Testis (tissue), 3 donors: Measurements from ENCODE around the gene INSR. TPM values are rescaled to one million over a fixed set of nuclear protein-coding genes. Genes with fewer than 3 reads are reported as not detected.
A peak's percentile ranks its signal among the peaks of the same experiment; 100 is the strongest.

Experiments used
- DNase-seq: peaks from one replicate; pipeline ENCODE4 v3.0.0-alpha.2; 2019
- H3K27ac ChIP-seq, 2 donors: fragments of 200-600 bp; sonication (generic); one replicate each; pipeline ENCODE4 v1.5.1; 2019
- H3K27me3 ChIP-seq: fragments of 200-600 bp; sonication (generic); one replicate; pipeline ENCODE4 v1.5.1; 2019
- H3K36me3 ChIP-seq: fragments of 200-600 bp; sonication (generic); one replicate; pipeline ENCODE4 v1.5.1; 2017; ENCODE audit warnings: low read depth; ENCODE audit errors: missing control alignments
- H3K4me1 ChIP-seq: fragments of 200-600 bp; sonication (generic); one replicate; pipeline ENCODE4 v1.5.1; 2019
- H3K4me3 ChIP-seq, 2 donors: fragments of 200-600 bp; sonication (generic); one replicate each; pipeline ENCODE4 v1.5.1; 2017 to 2019
- H3K9me3 ChIP-seq: fragments of 200-600 bp; sonication (generic); one replicate; pipeline ENCODE4 v1.5.1; 2017
- POLR2A ChIP-seq: fragments of 450-650 bp; IDR thresholded peaks from one replicate; pipeline ENCODE4 v1.6.1; 2017; ENCODE audit warnings: antibody characterized with exemption, mild to moderate bottlenecking, moderate library complexity
- WGBS, 2 donors: methylation state at CpG; one replicate each; pipeline ENCODE4 v1.1.5; 2018; 5-methylcytosine and 5-hydroxymethylcytosine counted together
- intact Hi-C: fragments of 100-400 bp; cut with DNase I; formaldehyde crosslinking; loops from one replicate; pipeline ENCODE4 v1.15.1; 2023; ENCODE audit warnings: low total_unique reads
- polyA plus RNA-seq: library from polyadenylated mRNA; stranded (reverse); fragments of 350-450 nt; fragmentation: Illumina TruSeq; extraction: RNeasy Lipid Tissue Mini Kit (QIAGEN cat#74804); gene quantifications from one replicate; pipeline ENCODE4 v1.2.3, GENCODE V29; 2014; ENCODE audit warnings: low read depth, low replicate concordance; ENCODE audit not compliant: insufficient read depth
- total RNA-seq, 2 donors: library from RNA; depleted of rRNA; stranded (reverse); fragments of >200 nt; gene quantifications; one replicate each; pipeline ENCODE4 v1.2.3, GENCODE V29; 2016
- TF ChIP-seq, protein P1 (sequence below), 3 experiments: fragments of 450-650 bp in 2 of 3; fragments of 200-600 bp in 1 of 3; sonication (generic) in 1 of 3; IDR thresholded peaks; one replicate each; pipeline ENCODE4 v1.5.1; 2016 to 2019; ENCODE audit warnings: antibody characterized with exemption in 3 of 3, mild to moderate bottlenecking in 2 of 3, moderate library complexity in 1 of 3

Gene INSR
- total and polyA plus RNA-seq, 3 donors from 2014 or later = 9.3 to 96.5 (median 85.1) TPM

DNA sequence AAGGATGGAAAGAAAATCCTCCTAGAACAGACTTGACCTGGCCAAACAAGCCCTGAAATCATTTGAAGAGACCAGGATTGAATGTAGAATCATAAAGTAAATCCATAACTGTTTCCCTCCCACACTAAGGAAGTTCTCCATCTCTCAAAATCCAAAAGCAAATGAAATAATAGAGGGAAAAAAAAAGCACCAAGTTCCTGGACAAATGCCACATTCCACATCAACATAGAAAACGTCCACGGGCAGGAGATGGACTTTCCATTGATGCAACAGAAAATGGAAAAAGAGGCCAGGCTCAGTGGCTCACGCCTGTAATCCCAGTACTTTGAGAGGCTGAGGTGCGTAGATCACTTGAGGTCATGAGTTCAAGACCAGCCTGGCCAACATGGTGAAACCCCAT, 56.2 kb downstream of the INSR start:
- H3K36me3 ChIP-seq = no peaks in the 10 kb centered on the region
- H3K27ac ChIP-seq = no peak overlapping the region
- H3K4me3 ChIP-seq = no peak overlapping the region
- DNase-seq = no peak
- intact Hi-C loops = no loop called here
- H3K4me1 ChIP-seq = no peaks in the 10 kb centered on the region
- TF ChIP-seq, protein P1, sequence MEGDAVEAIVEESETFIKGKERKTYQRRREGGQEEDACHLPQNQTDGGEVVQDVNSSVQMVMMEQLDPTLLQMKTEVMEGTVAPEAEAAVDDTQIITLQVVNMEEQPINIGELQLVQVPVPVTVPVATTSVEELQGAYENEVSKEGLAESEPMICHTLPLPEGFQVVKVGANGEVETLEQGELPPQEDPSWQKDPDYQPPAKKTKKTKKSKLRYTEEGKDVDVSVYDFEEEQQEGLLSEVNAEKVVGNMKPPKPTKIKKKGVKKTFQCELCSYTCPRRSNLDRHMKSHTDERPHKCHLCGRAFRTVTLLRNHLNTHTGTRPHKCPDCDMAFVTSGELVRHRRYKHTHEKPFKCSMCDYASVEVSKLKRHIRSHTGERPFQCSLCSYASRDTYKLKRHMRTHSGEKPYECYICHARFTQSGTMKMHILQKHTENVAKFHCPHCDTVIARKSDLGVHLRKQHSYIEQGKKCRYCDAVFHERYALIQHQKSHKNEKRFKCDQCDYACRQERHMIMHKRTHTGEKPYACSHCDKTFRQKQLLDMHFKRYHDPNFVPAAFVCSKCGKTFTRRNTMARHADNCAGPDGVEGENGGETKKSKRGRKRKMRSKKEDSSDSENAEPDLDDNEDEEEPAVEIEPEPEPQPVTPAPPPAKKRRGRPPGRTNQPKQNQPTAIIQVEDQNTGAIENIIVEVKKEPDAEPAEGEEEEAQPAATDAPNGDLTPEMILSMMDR (IDR thresholded peaks at IDR 0.05) = no peak
- no peak for TF ChIP-seq POLR2A
- H3K9me3 ChIP-seq = no peaks in the 10 kb centered on the region
- 49 to 60% methylated on average over 4 of the region's 4 CpGs for WGBS, 2 donors
- H3K27me3 ChIP-seq = no peaks in the 10 kb centered on the region

DNA sequence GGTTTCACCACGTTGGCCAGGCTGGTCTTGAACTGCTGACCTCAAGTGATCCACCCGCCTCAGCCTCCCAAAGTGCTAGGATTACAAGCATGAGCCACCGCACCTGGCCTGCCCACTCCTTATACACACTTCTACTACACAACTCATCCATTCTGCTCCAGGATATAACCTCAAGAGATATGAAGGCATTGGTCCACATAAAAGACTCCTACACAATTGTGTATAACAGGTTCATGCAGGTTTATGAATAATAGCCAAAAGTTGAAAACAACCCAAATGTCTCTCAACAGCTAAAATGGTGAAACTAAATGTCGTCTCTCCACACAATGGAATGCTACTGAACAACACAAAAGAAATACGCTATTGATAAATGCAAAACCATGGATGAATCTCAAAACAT, 58.1 kb downstream of the INSR start:
- TF ChIP-seq, protein P1 (IDR thresholded peaks at IDR 0.05) = no peak
- no peak for TF ChIP-seq POLR2A
- intact Hi-C loops = no loop called here
- WGBS, 2 donors = 64 to 67% methylated on average over 5 of the region's 5 CpGs
- Histone ChIP-seq H3K4me3 (no peak overlapping the region), H3K27me3 (no peaks in the 10 kb centered on the region), H3K27ac (no peak overlapping the region), H3K4me1 (no peaks in the 10 kb centered on the region), H3K36me3 (no peaks in the 10 kb centered on the region), H3K9me3 (no peaks in the 10 kb centered on the region)
- DNase-seq = no peak

GRCh38 chr19:7230826-7231225, 63.4 kb downstream of the INSR start:
- no peaks in the 10 kb centered on the region for H3K36me3 ChIP-seq
- WGBS, 2 donors = 26 to 37% methylated on average over 9 of the region's 9 CpGs
- H3K27ac ChIP-seq = peak overlapping the region in 1 of 2 donors; percentile 57
- no peak overlapping the region for H3K4me3 ChIP-seq
- H3K27me3 ChIP-seq = no peaks in the 10 kb centered on the region
- no peak for TF ChIP-seq POLR2A
- TF ChIP-seq, protein P1 (IDR thresholded peaks at IDR 0.05) = no peak
- DNase-seq = peak; percentile 87
- intact Hi-C loops = no loop called here
- H3K9me3 ChIP-seq = no peaks in the 10 kb centered on the region
- H3K4me1 ChIP-seq = peaks cover 29% of the 10 kb centered on the region

DNA sequence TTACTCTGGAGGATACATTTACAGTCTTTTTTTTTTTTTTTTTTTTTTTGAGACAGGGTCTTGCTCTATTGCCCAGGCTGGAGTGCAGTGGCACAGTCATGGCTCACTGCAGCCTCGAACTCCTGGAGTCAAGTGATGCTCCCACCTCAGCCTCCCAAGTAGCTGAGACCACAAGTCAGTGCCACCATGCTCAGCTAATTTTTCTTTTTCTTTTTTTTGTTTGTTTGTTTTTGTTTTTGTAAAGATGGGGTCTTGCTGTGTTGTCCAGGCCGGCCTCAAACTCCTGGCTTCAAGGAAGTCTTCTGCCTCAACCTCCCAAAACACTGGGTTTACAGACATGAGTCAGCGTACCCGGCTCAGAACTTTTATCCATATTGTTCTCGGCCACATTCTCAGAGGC, 64.5 kb downstream of the INSR start:
- TF ChIP-seq, protein P1 (IDR thresholded peaks at IDR 0.05) = no peak
- TF ChIP-seq POLR2A = no peak
- Histone ChIP-seq H3K9me3 (no peaks in the 10 kb centered on the region), H3K4me3 (no peak overlapping the region), H3K27ac (peak overlapping the region in 1 of 2 donors; percentile 57), H3K36me3 (no peaks in the 10 kb centered on the region), H3K27me3 (no peaks in the 10 kb centered on the region), H3K4me1 (peaks cover 29% of the 10 kb centered on the region)
- 91 to 95% methylated on average over 5 of the region's 5 CpGs for WGBS, 2 donors
- no peak for DNase-seq
- intact Hi-C loops = no loop called here

DNA sequence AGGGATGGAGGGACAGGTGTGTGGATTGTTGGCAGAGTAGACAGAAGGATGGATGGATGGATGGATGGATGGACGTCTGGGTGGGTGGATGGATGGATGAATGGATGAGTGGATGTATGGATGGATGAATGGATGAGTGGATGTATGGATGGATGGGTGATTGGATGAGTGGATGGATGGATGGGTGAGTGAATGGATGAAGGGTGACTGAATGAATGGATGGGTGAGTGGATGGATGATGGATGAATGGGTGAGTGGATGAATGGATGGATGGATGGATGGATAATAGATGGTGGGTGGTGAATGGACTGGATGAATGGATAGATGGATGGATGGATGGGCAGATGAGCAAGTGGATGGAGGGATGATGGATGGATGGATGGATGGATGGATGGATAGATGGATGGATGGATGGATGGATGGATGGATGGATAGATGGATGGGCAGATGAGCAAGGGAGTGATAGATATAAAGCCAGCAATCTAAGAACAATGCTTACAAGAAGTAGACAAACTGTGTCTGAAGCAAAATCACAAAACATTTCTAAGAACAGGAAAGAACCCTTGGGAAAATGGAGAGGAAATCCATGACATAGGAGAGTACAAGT, 65.2 kb downstream of the INSR start:
- Histone ChIP-seq H3K36me3 (no peaks in the 10 kb centered on the region), H3K4me3 (no peak overlapping the region), H3K9me3 (no peaks in the 10 kb centered on the region), H3K27ac (peak overlapping the region in 1 of 2 donors; percentile 17), H3K4me1 (peaks cover 32% of the 10 kb centered on the region), H3K27me3 (no peaks in the 10 kb centered on the region)
- intact Hi-C loops = no loop called here
- no peak for DNase-seq
- TF ChIP-seq POLR2A = no peak
- TF ChIP-seq, protein P1 (IDR thresholded peaks at IDR 0.05) = no peak
- 63 to 79% methylated on average over 1 of the region's 1 CpG for WGBS, 2 donors
